ENCODE measurements around the gene DHX34.

- TF ChIP-seq EZH2phosphoT487 (IDR thresholded peaks at IDR 0.05; ENCODE audit: low read depth, severe bottlenecking, unreplicated experiment) (no peak), EZH2 (IDR thresholded peaks at IDR 0.05; ENCODE audit: borderline replicate concordance) (no peak), CTCF (IDR thresholded peaks at IDR 0.05; ENCODE audit: poor library complexity) (no peak)
Observed at GRCh38 chr19:47413941-47414340, 64.8 kb downstream of the DHX34 start.

All from hepatocyte (in vitro differentiated cells).